IPS DF 6.9 (cell line): ENCODE results near the gene CDC6.

Experiments used
- DNase-seq: peaks from one replicate; pipeline ENCODE4 v3.0.0-alpha.2; 2013; ENCODE audit warnings: low read depth, low spot score
- H3K27ac ChIP-seq: one replicate; pipeline ENCODE4 v1.5.1; 2013; ENCODE audit warnings: low read length, control low read depth
- H3K27me3 ChIP-seq: 2 replicates; pipeline ENCODE4 v1.6.1; 2013; ENCODE audit warnings: mild to moderate bottlenecking, low read length; ENCODE audit not compliant: control insufficient read depth, insufficient read depth
- H3K36me3 ChIP-seq: 2 replicates; pipeline ENCODE4 v1.6.1; 2013; ENCODE audit warnings: low read length; ENCODE audit not compliant: control insufficient read depth, insufficient read depth
- H3K4me1 ChIP-seq: 2 replicates; pipeline ENCODE4 v1.6.1; 2013; ENCODE audit warnings: low read length; ENCODE audit not compliant: control insufficient read depth, insufficient read depth
- H3K4me3 ChIP-seq: 2 replicates; pipeline ENCODE4 v1.5.1; 2013; ENCODE audit warnings: mild to moderate bottlenecking, low read length
- H3K9me3 ChIP-seq: 2 replicates; pipeline ENCODE4 v1.6.1; 2013; ENCODE audit warnings: low read length, inconsistent platforms; ENCODE audit not compliant: control insufficient read depth, insufficient read depth
- WGBS: extraction: QIAGEN DNeasy Blood & Tissue Kit; methylation state at CpG from one replicate; pipeline ENCODE4 v1.1.7; 2013; ENCODE audit warnings: mixed read lengths, missing lambda C conversion rate; ENCODE audit not compliant: insufficient read length, insufficient coverage; 5-methylcytosine and 5-hydroxymethylcytosine counted together

The CDC6 gene

GRCh38 chr17:40310882-40311391 lies 23.3 kb downstream of the CDC6 start:
- DNase-seq: no peak
- no CpG with 5 or more reads among the region's 7 CpGs for WGBS
- H3K27me3 ChIP-seq: no peaks in the 10 kb centered on the region
- no peaks in the 10 kb centered on the region for H3K9me3 ChIP-seq
- H3K27ac ChIP-seq: no peak overlapping the region
- no peak overlapping the region for H3K4me3 ChIP-seq
- no peaks in the 10 kb centered on the region for H3K36me3 ChIP-seq
- peaks cover 14% of the 10 kb centered on the region for H3K4me1 ChIP-seq

GRCh38 chr17:40311575-40311974 lies 23.9 kb downstream of the CDC6 start:
- no peak overlapping the region for H3K4me3 ChIP-seq
- DNase-seq: no peak

GRCh38 chr17:40312131-40312731 lies 24.6 kb downstream of the CDC6 start:
- Histone ChIP-seq H3K9me3 (no peaks in the 10 kb centered on the region), H3K27ac (no peak overlapping the region), H3K4me1 (peaks cover 10% of the 10 kb centered on the region), H3K4me3 (no peak overlapping the region), H3K27me3 (no peaks in the 10 kb centered on the region; the same call in 1 of the 2 replicates), H3K36me3 (no peaks in the 10 kb centered on the region)
- no CpG with 5 or more reads among the region's 7 CpGs for WGBS
- no peak for DNase-seq

More at GRCh38 chr17:40311575-40311974, 23.9 kb downstream of the CDC6 start:
- H3K4me1 ChIP-seq: peaks cover 13% of the 10 kb centered on the region
- H3K27me3 ChIP-seq: no peaks in the 10 kb centered on the region
- no peaks in the 10 kb centered on the region for H3K9me3 ChIP-seq
- no peaks in the 10 kb centered on the region for H3K36me3 ChIP-seq
- WGBS: no CpG with 5 or more reads among the region's 2 CpGs
- H3K27ac ChIP-seq: no peak overlapping the region

GRCh38 chr17:40312893-40313667 lies 25.4 kb downstream of the CDC6 start:
- H3K4me1 ChIP-seq: peaks cover 7% of the 10 kb centered on the region
- H3K27ac ChIP-seq: no peak overlapping the region
- no peaks in the 10 kb centered on the region for H3K9me3 ChIP-seq
- no peaks in the 10 kb centered on the region for H3K36me3 ChIP-seq
- no peak overlapping the region for H3K4me3 ChIP-seq
- no CpG with 5 or more reads among the region's 4 CpGs for WGBS
- H3K27me3 ChIP-seq: no peaks in the 10 kb centered on the region; the same call in 1 of the 2 replicates
- no peak for DNase-seq

GRCh38 chr17:40313668-40314583 lies 26.2 kb downstream of the CDC6 start:
- no peak overlapping the region for H3K4me3 ChIP-seq
- DNase-seq: no peak
- no peak overlapping the region for H3K27ac ChIP-seq
- no peaks in the 10 kb centered on the region for H3K9me3 ChIP-seq
- no peaks in the 10 kb centered on the region; the same call in 1 of the 2 replicates for H3K27me3 ChIP-seq
- no peaks in the 10 kb centered on the region for H3K36me3 ChIP-seq
- WGBS: no CpG with 5 or more reads among the region's 7 CpGs
- peaks cover 9% of the 10 kb centered on the region for H3K4me1 ChIP-seq

GRCh38 chr17:40314584-40314956 lies 26.9 kb downstream of the CDC6 start:
- no peak overlapping the region for H3K27ac ChIP-seq
- no peaks in the 10 kb centered on the region for H3K36me3 ChIP-seq
- H3K4me1 ChIP-seq: peaks cover 10% of the 10 kb centered on the region
- WGBS: no CpG with 5 or more reads among the region's 3 CpGs
- H3K27me3 ChIP-seq: no peaks in the 10 kb centered on the region; the same call in 1 of the 2 replicates
- DNase-seq: no peak
- no peaks in the 10 kb centered on the region for H3K9me3 ChIP-seq
- H3K4me3 ChIP-seq: no peak overlapping the region

GRCh38 chr17:40315206-40315605 lies 27.5 kb downstream of the CDC6 start:
- Histone ChIP-seq H3K4me3 (no peak overlapping the region), H3K27me3 (no peaks in the 10 kb centered on the region; the same call in 1 of the 2 replicates), H3K4me1 (peaks cover 8% of the 10 kb centered on the region), H3K9me3 (no peaks in the 10 kb centered on the region), H3K36me3 (no peaks in the 10 kb centered on the region), H3K27ac (no peak overlapping the region)
- DNase-seq: no peak
- no CpG with 5 or more reads among the region's 3 CpGs for WGBS

GRCh38 chr17:40315678-40316570 lies 28.2 kb downstream of the CDC6 start:
- no peaks in the 10 kb centered on the region for H3K36me3 ChIP-seq
- H3K9me3 ChIP-seq: no peaks in the 10 kb centered on the region
- no peak for DNase-seq
- H3K27ac ChIP-seq: no peak overlapping the region
- H3K4me3 ChIP-seq: peak overlapping the region; percentile 17; the same call in 1 of the 2 replicates
- H3K4me1 ChIP-seq: peaks cover 8% of the 10 kb centered on the region
- H3K27me3 ChIP-seq: no peaks in the 10 kb centered on the region; the same call in 1 of the 2 replicates
- no CpG with 5 or more reads among the region's 9 CpGs for WGBS

- H3K4me3 ChIP-seq: peak overlapping the region; percentile 17; the same call in 1 of the 2 replicates
- H3K27me3 ChIP-seq: no peaks in the 10 kb centered on the region; the same call in 1 of the 2 replicates
- no CpG with 5 or more reads among the region's 38 CpGs for WGBS
- no peaks in the 10 kb centered on the region for H3K9me3 ChIP-seq
- H3K4me1 ChIP-seq: peaks cover 11% of the 10 kb centered on the region
- no peaks in the 10 kb centered on the region for H3K36me3 ChIP-seq
- H3K27ac ChIP-seq: no peak overlapping the region
- no peak for DNase-seq
Observed at GRCh38 chr17:40316571-40317344, 29.1 kb downstream of the CDC6 start.
